Heart left ventricle (tissue), 16 donors: ENCODE results near the gene FAT3. TPM values are rescaled to one million over a fixed set of nuclear protein-coding genes. Genes with fewer than 3 reads are reported as not detected.

Experiments used
- ATAC-seq, 4 donors: fragments of 200-7000 bp; cut with Tn5 transposase; one replicate each; pipeline ENCODE4 v1.9.1; 2020 to 2022; ENCODE audit warnings: moderate library complexity in 4 of 4, mild to moderate bottlenecking in 3 of 4, moderate number of reproducible peaks in 1 of 4
- DNase-seq, 5 donors: peaks; one replicate each; pipeline ENCODE4 v3.0.0-alpha.2; 2020
- H3K27ac ChIP-seq, 12 donors: fragments of 200-600 bp; sonication (generic) in 4 of 12; one replicate each; pipeline versions ENCODE4 v1.5.0 to v1.8.0; 2016 to 2022; ENCODE audit warnings: mild to moderate bottlenecking in 2 of 12
- H3K27me3 ChIP-seq, 9 donors: fragments of 200-600 bp; sonication (generic) in 2 of 9; one replicate each; pipeline versions ENCODE4 v1.5.1 to v1.8.0; 2016 to 2022; ENCODE audit warnings: mild to moderate bottlenecking in 3 of 9
- H3K36me3 ChIP-seq, 9 donors: fragments of 200-600 bp; sonication (generic) in 2 of 9; one replicate each; pipeline versions ENCODE4 v1.5.0 to v1.8.0; 2018 to 2022; ENCODE audit warnings: mild to moderate bottlenecking in 2 of 9
- H3K4me1 ChIP-seq, 12 donors: fragments of 200-600 bp; sonication (generic) in 4 of 12; one replicate each; pipeline versions ENCODE4 v1.5.0 to v1.8.0; 2016 to 2022; ENCODE audit warnings: mild to moderate bottlenecking in 3 of 12
- H3K4me3 ChIP-seq, 12 donors: fragments of 200-600 bp; sonication (generic) in 4 of 12; one replicate each; pipeline versions ENCODE4 v1.5.0 to v1.8.0; 2017 to 2022; ENCODE audit warnings: mild to moderate bottlenecking in 9 of 12, moderate library complexity in 4 of 12
- H3K9me3 ChIP-seq, 12 donors: fragments of 200-600 bp; sonication (generic) in 4 of 12; one replicate each; pipeline versions ENCODE4 v1.5.0 to v1.8.0; 2016 to 2022; ENCODE audit warnings: mild to moderate bottlenecking in 1 of 12
- POLR2A ChIP-seq, 2 donors: fragments of 450-650 bp; IDR thresholded peaks; one replicate each; pipeline ENCODE4 v1.6.1; 2017; ENCODE audit warnings: antibody characterized with exemption in 2 of 2, mild to moderate bottlenecking in 2 of 2, moderate library complexity in 2 of 2
- WGBS, 4 donors: extraction: QIAGEN DNeasy Blood & Tissue Kit in 2 of 4; methylation state at CpG; one replicate each; pipeline versions ENCODE4 v1.1.5 to v1.1.7; 2013 to 2018; 5-methylcytosine and 5-hydroxymethylcytosine counted together
- intact Hi-C, 10 donors: fragments of 100-400 bp; cut with DNase I; formaldehyde crosslinking; loops; one replicate each; pipeline versions ENCODE4 v1.11.1 to v1.14.2; 2022
- polyA plus RNA-seq, 2 donors: library from polyadenylated mRNA; stranded (reverse); fragments of 200-250 nt; gene quantifications; one replicate each; pipeline ENCODE4 v1.2.3, GENCODE V29; 2013
- total RNA-seq, 9 donors: library from RNA; depleted of rRNA in 2 of 9; stranded (reverse); fragments of >200 nt in 2 of 9; fragmentation: NEBNext Ultra II Directional in 3 of 9; extraction: Animal tissue kit (Norgen Biotek cat#: 25700) in 3 of 9; gene quantifications; one replicate each; pipeline versions ENCODE4 v1.1.0 to v1.2.4, GENCODE V29; 2016 to 2023
- TF ChIP-seq, protein P1 (sequence below), 12 donors: fragments of 200-600 bp; sonication (generic) in 4 of 12; IDR thresholded peaks; one replicate each; pipeline versions ENCODE4 v1.5.0 to v1.8.0; 2018 to 2022; ENCODE audit warnings: antibody characterized with exemption in 12 of 12, mild to moderate bottlenecking in 5 of 12
- donor health status: ischemic (EF 13 %, LVEDD 7.1; RV severe dilation, severe dysfunction).
- donor health status: healthy with polysubstance abuse.
- donor health status: DM: no; HTN: yes; CAD: no.
- donor health status: DM: no; HTN: no; CAD: no.
- donor health status: ischemic (EF 25% LVEDD 6.9; RV normal size, moderate dysfunction).
- donor health status: ischemic (EF 25% LVEDD 5.7; RV mildly dilated, moderate dysfunction).
- donor health status: healthy.
- donor health status: DM: yes; HTN: yes; CAD: no.
- donor health status: ischemic (EF 35%, LVEDD 5.7; RV mildly dilated, moderate dysfunction).
- donor health status: nonischemic (EF 11% LVEDD 7.7; RV severe dilation, severe dysfunction).
- donor health status: DM: yes; HTN: yes; CAD: no.
- donor health status: PGD.
- donor health status: ischemic (EF 29% LVEDD 5.4; RV normal size, mild dysfunction).
- donor health status: nonischemic (EF 23%, LVEDD 6.1; RV moderate dilation, normal function).

The FAT3 gene
- total and polyA plus RNA-seq, 11 donors = under 0.01 to 2.2 (median 0.11) TPM; not detected in 1

DNA sequence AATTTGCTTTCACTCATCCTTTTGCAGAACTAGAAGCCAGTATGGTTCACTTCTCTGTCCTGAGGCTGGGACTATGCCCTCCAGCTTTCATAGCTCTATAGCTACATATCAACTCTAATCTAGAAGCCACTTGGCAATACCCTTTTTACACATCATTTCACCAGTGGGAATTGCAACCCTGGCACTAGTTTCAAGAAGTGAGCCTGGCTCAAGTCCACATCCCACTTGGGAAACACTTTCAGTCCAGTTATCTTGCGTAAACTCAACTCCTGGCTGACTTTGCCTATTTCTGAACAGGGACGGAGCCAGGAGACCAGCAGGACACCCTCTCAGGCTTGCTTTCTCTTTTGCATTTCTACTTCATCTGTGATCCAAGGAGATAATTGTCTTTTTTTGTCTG is 19.9 kb upstream of the FAT3 start:
- Histone ChIP-seq H3K27ac (no peak overlapping the region), H3K4me3 (no peak overlapping the region), H3K27me3 (peaks cover 0 to 11% (median 0%) of the 10 kb centered on the region in 9 donors), H3K9me3 (no peaks in the 10 kb centered on the region), H3K4me1 (peaks cover 0 to 7% (median 0%) of the 10 kb centered on the region in 12 donors), H3K36me3 (no peaks in the 10 kb centered on the region)
- ATAC-seq = peak in 3 of 4 donors; percentile 43 to 84 (median 60)
- TF ChIP-seq POLR2A (IDR thresholded peaks at IDR 0.05) = no peak
- TF ChIP-seq, protein P1, sequence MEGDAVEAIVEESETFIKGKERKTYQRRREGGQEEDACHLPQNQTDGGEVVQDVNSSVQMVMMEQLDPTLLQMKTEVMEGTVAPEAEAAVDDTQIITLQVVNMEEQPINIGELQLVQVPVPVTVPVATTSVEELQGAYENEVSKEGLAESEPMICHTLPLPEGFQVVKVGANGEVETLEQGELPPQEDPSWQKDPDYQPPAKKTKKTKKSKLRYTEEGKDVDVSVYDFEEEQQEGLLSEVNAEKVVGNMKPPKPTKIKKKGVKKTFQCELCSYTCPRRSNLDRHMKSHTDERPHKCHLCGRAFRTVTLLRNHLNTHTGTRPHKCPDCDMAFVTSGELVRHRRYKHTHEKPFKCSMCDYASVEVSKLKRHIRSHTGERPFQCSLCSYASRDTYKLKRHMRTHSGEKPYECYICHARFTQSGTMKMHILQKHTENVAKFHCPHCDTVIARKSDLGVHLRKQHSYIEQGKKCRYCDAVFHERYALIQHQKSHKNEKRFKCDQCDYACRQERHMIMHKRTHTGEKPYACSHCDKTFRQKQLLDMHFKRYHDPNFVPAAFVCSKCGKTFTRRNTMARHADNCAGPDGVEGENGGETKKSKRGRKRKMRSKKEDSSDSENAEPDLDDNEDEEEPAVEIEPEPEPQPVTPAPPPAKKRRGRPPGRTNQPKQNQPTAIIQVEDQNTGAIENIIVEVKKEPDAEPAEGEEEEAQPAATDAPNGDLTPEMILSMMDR (IDR thresholded peaks at IDR 0.05) = no peak
- intact Hi-C loops = no loop called here
- DNase-seq = peak in 1 of 5 donors; percentile 48
- WGBS, 4 donors = 21 to 31% (median 26%) methylated on average over 2 of the region's 2 CpGs

DNA sequence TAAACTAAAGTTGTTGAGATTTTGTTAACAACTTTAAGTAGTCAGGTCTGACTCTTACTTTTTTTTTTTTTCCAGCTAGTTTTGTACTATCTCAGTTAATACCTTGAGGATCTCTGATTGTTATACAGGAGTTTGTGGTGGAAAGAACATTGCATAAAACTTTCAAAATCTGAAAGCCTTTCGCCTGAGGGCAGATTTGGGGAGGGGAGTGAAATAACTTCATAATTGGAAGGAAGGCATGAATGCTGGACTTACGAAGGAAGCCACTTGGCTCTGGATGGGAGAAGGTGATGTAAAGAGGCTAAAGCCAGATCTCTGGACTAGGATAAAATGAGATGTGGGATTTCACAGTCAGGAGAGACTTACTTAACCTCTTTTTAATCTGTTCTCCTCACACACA is 18.2 kb upstream of the FAT3 start:
- WGBS, 4 donors = 89 to 93% (median 92%) methylated on average over 2 of the region's 2 CpGs
- Histone ChIP-seq H3K4me3 (no peak overlapping the region), H3K36me3 (no peaks in the 10 kb centered on the region), H3K9me3 (no peaks in the 10 kb centered on the region), H3K4me1 (peaks cover 0 to 7% (median 0%) of the 10 kb centered on the region in 12 donors), H3K27ac (no peak overlapping the region), H3K27me3 (peaks cover 0 to 11% (median 0%) of the 10 kb centered on the region in 9 donors)
- no peak for ATAC-seq
- DNase-seq = no peak
- intact Hi-C loops = no loop called here
- TF ChIP-seq, protein P1 (IDR thresholded peaks at IDR 0.05) = no peak
- no peak for TF ChIP-seq POLR2A (IDR thresholded peaks at IDR 0.05)

DNA sequence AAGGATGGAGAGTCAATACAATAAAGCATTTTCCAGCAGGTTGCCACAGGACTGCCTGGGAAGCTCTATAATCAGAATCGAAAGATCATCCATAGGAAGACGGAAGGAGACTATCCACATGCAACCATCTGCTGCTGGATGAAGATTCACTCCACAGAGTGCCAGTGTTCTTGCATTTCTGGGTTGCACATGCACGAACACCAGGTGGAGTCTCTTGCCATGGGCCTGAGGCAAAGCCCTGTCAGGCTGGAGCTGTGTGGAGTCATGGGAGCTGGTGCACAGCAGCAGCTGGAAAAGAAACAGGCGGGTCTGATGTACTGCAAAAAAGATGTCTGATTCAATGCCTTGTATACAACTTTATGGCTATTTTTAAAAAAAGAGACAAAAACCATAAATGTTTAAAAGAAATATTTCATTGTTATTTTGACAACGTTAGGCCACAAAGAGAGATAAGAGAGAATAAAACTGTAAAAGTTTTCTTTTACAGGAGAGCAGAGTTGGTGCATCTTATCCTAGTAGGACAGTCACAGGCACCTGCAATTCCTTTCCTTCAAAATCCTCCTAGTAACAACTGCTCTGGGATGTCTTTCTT is 12.9 kb upstream of the FAT3 start:
- no peaks in the 10 kb centered on the region for H3K9me3 ChIP-seq
- 61 to 70% (median 64%) methylated on average over 5 of the region's 5 CpGs for WGBS, 4 donors
- intact Hi-C loops = loop anchor here in 7 of 10 donors (5.0 kb wide), 1 partner anchor 676 kb away; no protein-coding TSS in a partner anchor
- H3K36me3 ChIP-seq = no peaks in the 10 kb centered on the region
- TF ChIP-seq, protein P1 (IDR thresholded peaks at IDR 0.05) = peak in 10 of 12 donors; percentile 16 to 52 (median 34)
- TF ChIP-seq POLR2A (IDR thresholded peaks at IDR 0.05) = no peak
- DNase-seq = peak in 2 of 5 donors; percentile 10 to 51
- H3K27ac ChIP-seq = no peak overlapping the region
- peaks cover 0 to 11% (median 0%) of the 10 kb centered on the region in 9 donors for H3K27me3 ChIP-seq
- no peaks in the 10 kb centered on the region for H3K4me1 ChIP-seq
- H3K4me3 ChIP-seq = no peak overlapping the region
- ATAC-seq = peak; percentile 61 to 83 (median 74)

DNA sequence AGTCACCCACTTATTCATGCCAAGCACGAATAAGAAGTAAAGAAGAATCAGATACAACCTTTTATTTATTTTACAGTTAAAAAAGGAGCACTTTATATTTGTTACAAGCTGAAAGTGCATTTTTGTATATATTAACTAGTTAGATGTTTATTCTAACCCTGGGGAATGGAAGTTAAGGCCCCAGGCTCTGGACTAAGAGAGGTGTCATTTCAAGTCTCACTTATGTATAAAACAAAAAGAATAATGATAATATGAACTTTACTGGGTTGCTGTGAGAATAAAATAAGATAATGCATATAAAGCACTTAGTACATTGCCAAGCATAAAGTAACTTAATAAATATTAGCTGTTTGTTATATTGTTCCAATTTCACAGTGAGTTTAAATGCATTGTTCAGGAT is 12.1 kb upstream of the FAT3 start:
- TF ChIP-seq, protein P1 (IDR thresholded peaks at IDR 0.05) = no peak
- TF ChIP-seq POLR2A (IDR thresholded peaks at IDR 0.05) = no peak
- intact Hi-C loops = loop anchor here in 7 of 10 donors (5.0 kb wide), 1 partner anchor 675 kb away; no protein-coding TSS in a partner anchor
- 57 to 74% (median 68%) methylated on average over 1 of the region's 1 CpG for WGBS, 4 donors

More for the DNA sequence above, 12.1 kb upstream of the FAT3 start:
- Histone ChIP-seq H3K4me3 (no peak overlapping the region), H3K4me1 (no peaks in the 10 kb centered on the region), H3K27ac (no peak overlapping the region), H3K9me3 (no peaks in the 10 kb centered on the region), H3K27me3 (peaks cover 0 to 7% (median 0%) of the 10 kb centered on the region in 9 donors), H3K36me3 (no peaks in the 10 kb centered on the region)
- ATAC-seq (no peak), DNase-seq (no peak)
